GM18507 (cell line): Measurements from ENCODE around the gene DEDD.

Experiments used
- DNase-seq: peaks from one replicate; pipeline ENCODE4 v3.0.0; 2011; ENCODE audit warnings: low read depth; ENCODE audit not compliant: insufficient read length; ENCODE audit errors: extremely low spot score
- FAIRE-seq: peaks from 2 replicates; lab custom pipeline; 2011; peaks lifted over from hg19 to GRCh38; lab: Jason Lieb, UNC

Gene DEDD

DNA sequence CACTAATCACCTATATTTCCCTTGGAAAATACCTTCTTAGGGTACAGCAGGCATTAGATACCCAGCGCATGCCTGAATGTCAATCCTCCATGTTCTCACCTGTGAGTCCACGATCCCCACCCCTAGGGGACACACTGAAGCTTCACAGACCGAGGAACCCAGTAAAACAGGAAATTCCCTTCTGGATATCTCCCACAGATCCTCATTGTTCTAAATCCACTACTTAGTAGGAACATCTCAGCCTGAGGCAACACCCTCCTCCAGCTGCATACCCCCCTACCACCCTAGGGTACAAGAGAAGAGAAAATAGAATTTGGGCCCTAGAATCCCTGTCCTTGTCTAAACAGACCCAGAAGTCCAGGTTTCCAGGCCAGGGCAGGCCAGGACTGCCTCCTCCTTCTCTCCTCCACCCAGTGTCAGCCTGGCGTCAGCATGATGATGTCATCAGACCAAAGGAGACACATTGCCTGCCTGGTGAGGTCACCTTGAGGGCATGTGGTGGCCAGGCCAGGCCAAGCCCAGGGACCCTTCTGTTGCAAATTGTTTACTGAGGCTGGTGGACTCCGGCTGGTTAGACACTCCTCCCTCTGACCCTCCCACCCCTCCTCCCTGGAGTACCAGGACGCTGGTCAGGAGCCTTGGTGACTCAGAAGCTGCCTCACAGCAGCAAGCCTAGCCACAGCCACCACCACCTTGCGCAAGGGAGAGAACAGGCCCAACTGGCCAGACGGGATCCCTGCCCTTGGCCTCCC, 49.3 kb downstream of the DEDD start:
- no peak for FAIRE-seq
- no peak for DNase-seq

DNA sequence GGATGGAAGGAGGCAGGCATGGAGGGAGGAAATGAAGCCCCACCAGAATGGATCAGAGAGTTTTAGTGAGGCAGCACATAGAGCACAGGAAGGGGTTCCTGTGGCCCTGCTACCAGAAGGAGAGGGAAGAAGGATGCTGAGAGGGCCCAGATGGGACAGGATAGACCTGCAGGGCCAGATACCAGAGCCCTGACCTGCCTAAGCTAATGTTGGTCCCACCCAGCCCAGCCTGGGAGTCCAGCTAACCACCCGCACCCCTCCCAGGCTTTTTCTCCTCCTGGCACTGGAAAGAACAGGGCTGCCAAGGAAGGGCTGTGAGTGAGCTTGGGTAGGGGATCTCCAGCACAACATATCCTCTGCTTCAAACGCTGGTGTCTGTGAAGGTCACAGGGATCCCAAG, 50.0 kb downstream of the DEDD start:
- DNase-seq, result no peak
- no peak for FAIRE-seq

DNA sequence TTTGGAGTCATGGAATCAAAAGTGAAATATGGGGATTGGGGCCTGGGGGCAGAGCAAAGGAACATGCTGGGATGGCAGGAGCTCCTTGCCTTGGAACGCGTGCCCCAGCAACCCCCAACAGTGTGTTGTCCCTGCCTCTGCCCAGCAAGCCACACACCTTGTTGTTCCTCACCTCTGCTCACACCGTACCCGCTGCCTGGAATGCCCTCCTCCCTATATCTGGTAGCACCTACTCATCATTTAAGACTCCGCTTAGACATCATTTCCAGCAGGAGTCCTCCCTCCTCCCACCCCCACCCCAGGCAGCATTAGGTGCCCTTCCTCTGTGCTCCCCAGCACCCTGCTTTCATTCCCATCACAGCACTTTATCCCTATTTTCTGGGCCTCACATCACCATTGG, 50.9 kb downstream of the DEDD start:
- no peak for FAIRE-seq
- DNase-seq, result no peak

DNA sequence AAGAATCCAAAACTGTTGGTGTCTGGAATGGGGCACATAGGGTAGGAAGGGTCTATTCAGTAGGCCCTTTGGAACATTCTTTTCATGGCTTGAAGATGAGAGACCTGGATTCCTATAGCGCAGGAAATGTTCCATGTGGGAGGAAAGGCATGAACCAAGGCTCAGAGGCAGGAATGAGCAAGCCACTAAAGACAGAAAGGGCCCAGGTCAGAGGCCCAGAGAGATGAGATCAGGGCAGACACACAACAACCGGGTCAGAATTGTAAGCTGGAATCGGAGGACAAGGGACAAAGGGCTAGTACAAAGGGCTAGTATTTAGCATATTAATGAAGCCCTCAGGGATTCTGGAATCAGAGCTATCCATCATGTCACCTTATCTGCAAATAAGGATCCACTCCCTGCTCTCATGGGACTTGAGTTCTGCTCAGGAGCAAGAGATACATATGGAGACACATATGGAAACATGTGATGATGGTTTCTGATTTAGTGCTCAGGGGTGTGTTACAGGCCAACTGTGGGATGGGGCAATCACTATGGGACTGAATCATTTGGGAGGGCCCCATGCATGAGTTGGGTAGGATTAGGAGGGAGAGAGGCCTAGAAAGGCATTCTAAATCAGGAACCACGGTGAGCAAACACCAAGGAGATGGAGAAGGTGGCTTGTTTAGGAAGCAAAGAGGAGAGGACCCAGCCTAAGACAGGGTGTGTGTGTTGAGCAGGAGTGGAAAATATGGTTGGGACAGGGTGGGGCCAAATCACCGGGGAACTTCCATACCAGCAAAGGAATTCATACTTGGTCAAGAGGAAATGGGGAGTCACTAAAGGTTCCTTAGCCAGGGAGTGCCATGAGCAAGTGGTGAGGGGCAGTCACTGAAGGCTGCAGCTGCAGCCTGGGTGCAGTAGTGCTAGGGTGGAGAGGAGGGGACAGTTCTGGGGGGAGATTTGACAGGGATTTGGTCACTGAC, 51.7 kb downstream of the DEDD start:
- no peak for FAIRE-seq

DNA sequence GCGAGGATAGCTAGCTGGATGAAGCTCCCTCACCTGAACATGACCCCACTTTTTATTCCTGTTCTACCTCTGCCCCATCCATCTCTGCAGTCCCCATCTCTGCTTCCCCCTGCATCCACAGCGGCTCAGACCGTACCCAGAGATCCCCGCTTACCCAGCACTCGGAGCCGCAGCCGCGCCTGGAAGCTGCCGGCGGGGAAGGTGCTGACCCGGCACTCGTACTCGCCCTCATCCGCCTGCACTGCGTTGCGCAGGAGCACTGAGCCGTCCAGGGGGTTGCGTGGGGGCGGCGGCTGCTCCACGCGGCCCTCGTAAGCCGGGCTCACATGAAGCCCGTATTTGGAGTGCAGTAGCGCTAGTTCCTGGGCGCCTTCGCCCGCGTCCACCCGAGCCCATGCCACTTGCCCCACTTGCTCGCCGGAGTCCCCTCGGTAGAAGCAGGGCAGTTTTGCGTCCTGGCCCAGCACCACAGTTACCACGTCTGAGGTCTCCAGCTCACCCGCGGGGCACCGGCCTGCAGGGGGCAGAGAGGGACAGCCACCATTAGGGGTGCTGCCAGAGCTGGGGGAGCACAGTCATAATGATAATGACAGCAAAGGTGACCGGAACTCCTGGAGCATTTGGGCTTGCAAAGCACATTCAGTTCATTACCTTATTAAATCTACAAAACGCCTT, 52.9 kb downstream of the DEDD start:
- DNase-seq (no peak), FAIRE-seq (no peak)

More for the DNA sequence above, 51.7 kb downstream of the DEDD start:
- DNase-seq, result no peak

- FAIRE-seq, result no peak
- DNase-seq, result no peak
Measured at GRCh38 chr1:161077426-161077825, 55.0 kb downstream of the DEDD start.

DNA sequence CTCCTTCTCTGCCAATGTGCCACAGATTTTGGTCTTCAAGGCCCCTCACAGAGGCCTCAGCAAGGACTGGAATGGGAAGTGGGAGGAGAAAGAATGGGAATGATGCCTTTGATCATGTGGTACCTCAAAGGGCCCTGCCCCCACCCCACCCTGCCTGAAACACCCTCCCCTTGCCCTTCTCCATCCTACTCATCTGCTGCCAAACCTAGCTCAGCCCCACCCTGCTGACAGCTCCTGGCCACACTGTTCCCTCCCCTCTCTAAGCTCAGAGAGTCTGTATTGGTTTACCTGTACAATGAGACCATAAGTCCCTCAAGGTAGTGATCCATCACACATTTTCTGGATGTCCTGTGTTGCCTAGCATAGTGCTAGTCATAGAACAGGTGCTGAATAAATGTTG, 56.1 kb downstream of the DEDD start:
- FAIRE-seq (no peak), DNase-seq (no peak)

- DNase-seq, result no peak
- no peak for FAIRE-seq
Measured at GRCh38 chr1:161074676-161075368, 57.6 kb downstream of the DEDD start.

DNA sequence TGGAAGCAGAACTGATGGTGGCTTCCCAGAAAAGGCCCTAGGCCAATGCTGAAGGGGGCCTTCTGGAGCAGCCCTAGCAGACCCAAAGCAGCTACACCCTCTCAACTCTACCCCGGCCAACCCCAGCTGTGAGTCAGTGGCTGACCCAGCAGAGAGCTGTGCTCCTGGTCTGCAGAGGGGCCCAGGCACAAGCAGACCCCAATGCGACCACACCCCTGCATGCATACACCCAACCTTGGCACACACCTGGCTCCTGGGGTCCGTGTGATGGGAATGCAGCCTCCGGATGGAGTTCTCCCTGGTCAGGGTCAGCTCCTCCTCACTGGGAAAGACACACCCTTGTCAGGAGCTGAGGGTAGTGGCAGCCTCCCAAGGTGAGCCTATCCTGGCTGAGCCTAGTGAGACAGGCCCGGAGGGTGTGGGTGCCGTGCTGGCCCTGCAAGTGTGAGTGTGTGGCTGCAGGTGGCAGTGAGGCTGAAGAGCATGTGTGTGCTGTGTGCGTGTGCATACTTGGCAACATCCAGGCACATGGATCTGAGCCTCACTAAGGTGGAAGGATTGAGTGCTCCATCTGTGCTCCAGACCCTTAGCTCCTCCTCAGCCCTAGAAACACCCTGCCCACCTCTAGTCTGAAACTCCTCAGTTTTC, 58.9 kb downstream of the DEDD start:
- FAIRE-seq (no peak), DNase-seq (no peak)

- FAIRE-seq, result no peak
- DNase-seq, result no peak
Measured at GRCh38 chr1:161072751-161073449, 59.6 kb downstream of the DEDD start.

DNA sequence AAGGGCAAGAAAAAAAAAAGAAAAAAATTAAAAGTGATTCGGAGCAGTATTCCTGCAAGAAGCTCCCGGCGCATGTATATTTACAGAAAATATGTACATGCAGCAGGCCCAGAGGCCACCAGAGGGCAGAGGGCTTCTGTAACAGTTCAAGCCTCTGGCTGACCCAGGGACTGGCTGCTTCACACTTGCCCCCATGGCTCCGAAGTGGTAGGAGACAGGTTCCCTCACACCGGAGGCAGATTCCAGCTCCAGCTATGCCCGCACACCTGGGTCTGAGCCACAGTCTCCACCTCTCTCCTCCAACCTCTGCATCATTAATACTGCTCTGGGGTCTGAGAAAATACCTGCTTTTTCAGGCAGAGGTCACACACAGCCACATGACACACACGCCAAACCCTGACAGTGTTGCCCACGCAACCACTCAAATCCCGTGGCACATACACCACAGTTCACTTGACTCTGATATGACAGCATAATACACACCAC, 60.5 kb downstream of the DEDD start:
- no peak for DNase-seq
- FAIRE-seq, result peak; percentile 49
